Heart left ventricle (tissue), 16 donors: Measurements from ENCODE around the gene WAC. TPM values are rescaled to one million over a fixed set of nuclear protein-coding genes. Genes with fewer than 3 reads are reported as not detected.
A peak's percentile ranks its signal among the peaks of the same experiment; 100 is the strongest.
"Not testable (repeated sequence)": the region's sequence is repeated elsewhere in the genome, so short reads cannot be mapped to it uniquely, and the experiment has no call there.

Experiments used
- ATAC-seq, 4 donors: fragments of 200-7000 bp; cut with Tn5 transposase; one replicate each; pipeline ENCODE4 v1.9.1; 2020 to 2022; ENCODE audit warnings: moderate library complexity in 4 of 4, mild to moderate bottlenecking in 3 of 4, moderate number of reproducible peaks in 1 of 4
- DNase-seq, 5 donors: peaks; one replicate each; pipeline ENCODE4 v3.0.0-alpha.2; 2020
- H3K27ac ChIP-seq, 12 donors: fragments of 200-600 bp; sonication (generic) in 4 of 12; one replicate each; pipeline versions ENCODE4 v1.5.0 to v1.8.0; 2016 to 2022; ENCODE audit warnings: mild to moderate bottlenecking in 2 of 12
- H3K27me3 ChIP-seq, 9 donors: fragments of 200-600 bp; sonication (generic) in 2 of 9; one replicate each; pipeline versions ENCODE4 v1.5.1 to v1.8.0; 2016 to 2022; ENCODE audit warnings: mild to moderate bottlenecking in 3 of 9
- H3K36me3 ChIP-seq, 9 donors: fragments of 200-600 bp; sonication (generic) in 2 of 9; one replicate each; pipeline versions ENCODE4 v1.5.0 to v1.8.0; 2018 to 2022; ENCODE audit warnings: mild to moderate bottlenecking in 2 of 9
- H3K4me1 ChIP-seq, 12 donors: fragments of 200-600 bp; sonication (generic) in 4 of 12; one replicate each; pipeline versions ENCODE4 v1.5.0 to v1.8.0; 2016 to 2022; ENCODE audit warnings: mild to moderate bottlenecking in 3 of 12
- H3K4me3 ChIP-seq, 12 donors: fragments of 200-600 bp; sonication (generic) in 4 of 12; one replicate each; pipeline versions ENCODE4 v1.5.0 to v1.8.0; 2017 to 2022; ENCODE audit warnings: mild to moderate bottlenecking in 9 of 12, moderate library complexity in 4 of 12
- H3K9me3 ChIP-seq, 12 donors: fragments of 200-600 bp; sonication (generic) in 4 of 12; one replicate each; pipeline versions ENCODE4 v1.5.0 to v1.8.0; 2016 to 2022; ENCODE audit warnings: mild to moderate bottlenecking in 1 of 12
- POLR2A ChIP-seq, 2 donors: fragments of 450-650 bp; IDR thresholded peaks; one replicate each; pipeline ENCODE4 v1.6.1; 2017; ENCODE audit warnings: antibody characterized with exemption in 2 of 2, mild to moderate bottlenecking in 2 of 2, moderate library complexity in 2 of 2
- WGBS, 4 donors: extraction: QIAGEN DNeasy Blood & Tissue Kit in 2 of 4; methylation state at CpG; one replicate each; pipeline versions ENCODE4 v1.1.5 to v1.1.7; 2013 to 2018; 5-methylcytosine and 5-hydroxymethylcytosine counted together
- intact Hi-C, 10 donors: fragments of 100-400 bp; cut with DNase I; formaldehyde crosslinking; loops; one replicate each; pipeline versions ENCODE4 v1.11.1 to v1.14.2; 2022
- polyA plus RNA-seq, 2 donors: library from polyadenylated mRNA; stranded (reverse); fragments of 200-250 nt; gene quantifications; one replicate each; pipeline ENCODE4 v1.2.3, GENCODE V29; 2013
- total RNA-seq, 9 donors: library from RNA; depleted of rRNA in 2 of 9; stranded (reverse); fragments of >200 nt in 2 of 9; fragmentation: NEBNext Ultra II Directional in 3 of 9; extraction: Animal tissue kit (Norgen Biotek cat#: 25700) in 3 of 9; gene quantifications; one replicate each; pipeline versions ENCODE4 v1.1.0 to v1.2.4, GENCODE V29; 2016 to 2023
- TF ChIP-seq, protein P1 (sequence below), 12 donors: fragments of 200-600 bp; sonication (generic) in 4 of 12; IDR thresholded peaks; one replicate each; pipeline versions ENCODE4 v1.5.0 to v1.8.0; 2018 to 2022; ENCODE audit warnings: antibody characterized with exemption in 12 of 12, mild to moderate bottlenecking in 5 of 12
- donor health status: ischemic (EF 13 %, LVEDD 7.1; RV severe dilation, severe dysfunction).
- donor health status: healthy with polysubstance abuse.
- donor health status: DM: no; HTN: yes; CAD: no.
- donor health status: DM: no; HTN: no; CAD: no.
- donor health status: ischemic (EF 25% LVEDD 6.9; RV normal size, moderate dysfunction).
- donor health status: ischemic (EF 25% LVEDD 5.7; RV mildly dilated, moderate dysfunction).
- donor health status: healthy.
- donor health status: DM: yes; HTN: yes; CAD: no.
- donor health status: ischemic (EF 35%, LVEDD 5.7; RV mildly dilated, moderate dysfunction).
- donor health status: nonischemic (EF 11% LVEDD 7.7; RV severe dilation, severe dysfunction).
- donor health status: DM: yes; HTN: yes; CAD: no.
- donor health status: PGD.
- donor health status: ischemic (EF 29% LVEDD 5.4; RV normal size, mild dysfunction).
- donor health status: nonischemic (EF 23%, LVEDD 6.1; RV moderate dilation, normal function).

Gene WAC
- total and polyA plus RNA-seq, 11 donors = 16.8 to 124 (median 103) TPM

DNA sequence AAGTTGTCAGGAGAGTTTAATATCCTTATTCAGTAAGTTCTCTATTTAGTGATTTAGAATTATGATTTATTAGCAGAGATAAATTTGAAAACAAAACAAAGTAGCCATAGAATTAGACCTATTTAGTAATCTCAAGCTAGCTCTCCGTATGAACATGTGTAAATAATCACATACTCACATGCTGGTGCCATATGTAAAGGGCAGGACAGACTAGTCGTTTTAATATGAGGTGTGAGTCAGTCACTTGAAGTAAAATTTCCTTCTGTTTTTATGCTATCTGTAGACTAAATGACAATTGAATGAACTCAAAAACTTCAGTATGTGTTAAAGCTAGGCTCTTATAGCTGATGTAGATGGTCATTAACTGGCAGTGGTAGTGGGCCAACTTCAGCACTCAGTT lies 67.1 kb downstream of the WAC start:
- no peak for TF ChIP-seq POLR2A (IDR thresholded peaks at IDR 0.05)
- TF ChIP-seq, protein P1, sequence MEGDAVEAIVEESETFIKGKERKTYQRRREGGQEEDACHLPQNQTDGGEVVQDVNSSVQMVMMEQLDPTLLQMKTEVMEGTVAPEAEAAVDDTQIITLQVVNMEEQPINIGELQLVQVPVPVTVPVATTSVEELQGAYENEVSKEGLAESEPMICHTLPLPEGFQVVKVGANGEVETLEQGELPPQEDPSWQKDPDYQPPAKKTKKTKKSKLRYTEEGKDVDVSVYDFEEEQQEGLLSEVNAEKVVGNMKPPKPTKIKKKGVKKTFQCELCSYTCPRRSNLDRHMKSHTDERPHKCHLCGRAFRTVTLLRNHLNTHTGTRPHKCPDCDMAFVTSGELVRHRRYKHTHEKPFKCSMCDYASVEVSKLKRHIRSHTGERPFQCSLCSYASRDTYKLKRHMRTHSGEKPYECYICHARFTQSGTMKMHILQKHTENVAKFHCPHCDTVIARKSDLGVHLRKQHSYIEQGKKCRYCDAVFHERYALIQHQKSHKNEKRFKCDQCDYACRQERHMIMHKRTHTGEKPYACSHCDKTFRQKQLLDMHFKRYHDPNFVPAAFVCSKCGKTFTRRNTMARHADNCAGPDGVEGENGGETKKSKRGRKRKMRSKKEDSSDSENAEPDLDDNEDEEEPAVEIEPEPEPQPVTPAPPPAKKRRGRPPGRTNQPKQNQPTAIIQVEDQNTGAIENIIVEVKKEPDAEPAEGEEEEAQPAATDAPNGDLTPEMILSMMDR (IDR thresholded peaks at IDR 0.05) = no peak
- Histone ChIP-seq H3K36me3 (peaks cover 0 to 44% (median 19%) of the 10 kb centered on the region in 9 donors), H3K4me3 (no peak overlapping the region), H3K4me1 (peaks cover 0 to 75% (median 29%) of the 10 kb centered on the region in 12 donors), H3K27me3 (no peaks in the 10 kb centered on the region), H3K27ac (no peak overlapping the region), H3K9me3 (no peaks in the 10 kb centered on the region)
- ATAC-seq (no peak), DNase-seq (no peak)
- intact Hi-C loops = no loop called here
- 77 to 87% (median 82%) methylated on average over 2 of the region's 2 CpGs for WGBS, 4 donors

- Histone ChIP-seq H3K27ac (no peak overlapping the region), H3K27me3 (no peaks in the 10 kb centered on the region), H3K4me3 (no peak overlapping the region), H3K4me1 (peaks cover 0 to 75% (median 28%) of the 10 kb centered on the region in 12 donors), H3K36me3 (peaks cover 0 to 34% (median 19%) of the 10 kb centered on the region in 9 donors), H3K9me3 (no peaks in the 10 kb centered on the region)
- no peak for ATAC-seq
- DNase-seq = no peak
- WGBS, 4 donors = 80 to 95% (median 83%) methylated on average over 4 of the region's 4 CpGs
- intact Hi-C loops = no loop called here
- TF ChIP-seq, protein P1 (IDR thresholded peaks at IDR 0.05) = no peak
- no peak for TF ChIP-seq POLR2A (IDR thresholded peaks at IDR 0.05)
These were observed 68.1 kb downstream of the WAC start for GRCh38 chr10:28601012-28601411.

DNA sequence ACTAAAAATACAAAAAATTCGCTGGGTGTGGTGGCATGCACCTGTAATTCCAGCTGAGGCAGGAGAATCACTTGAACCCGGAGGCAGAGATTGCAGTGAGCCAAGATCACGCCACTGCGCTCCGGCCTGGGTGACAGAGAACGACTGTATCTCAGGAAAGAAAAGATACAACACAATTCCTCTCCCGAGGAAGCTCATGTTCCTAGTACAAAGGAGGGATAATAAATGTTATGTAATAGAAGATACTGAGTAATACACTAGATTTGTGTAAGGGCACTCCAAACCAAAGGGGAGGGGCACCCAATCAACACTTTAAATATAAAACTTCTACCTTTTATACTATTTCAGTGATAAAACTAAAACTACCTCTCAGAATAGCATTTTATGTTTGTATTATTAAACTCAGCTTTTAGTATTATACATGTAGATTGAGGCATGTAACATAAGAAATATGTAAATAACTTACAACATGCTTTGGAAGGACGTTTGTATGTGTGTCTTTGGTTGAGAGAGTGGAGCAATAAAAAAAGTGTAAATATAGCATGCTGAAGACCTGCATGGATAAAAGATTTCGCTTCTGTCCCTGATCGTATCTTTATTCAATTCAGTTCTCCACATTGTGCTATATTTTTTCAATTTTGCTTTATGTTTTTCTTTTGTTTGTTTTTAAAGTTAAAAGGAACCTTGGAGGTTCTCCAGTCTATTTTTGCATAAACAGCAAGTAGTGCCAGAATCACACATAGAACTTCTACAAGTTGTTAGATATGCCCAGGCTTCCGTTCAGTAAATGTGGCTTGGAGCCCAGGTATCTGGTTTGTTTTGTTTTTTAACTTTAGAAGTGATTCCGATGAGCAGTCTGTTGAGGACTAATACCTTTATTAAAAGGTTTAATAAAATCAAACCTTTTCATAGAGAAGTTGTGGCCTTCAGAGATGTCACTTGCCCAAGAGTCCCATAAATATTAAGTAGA lies 71.9 kb downstream of the WAC start:
- ATAC-seq (peak in 2 of 4 donors; percentile 28 to 64), DNase-seq (no peak)
- TF ChIP-seq, protein P1 (IDR thresholded peaks at IDR 0.05) = no peak
- TF ChIP-seq POLR2A (IDR thresholded peaks at IDR 0.05) = no peak
- peaks cover 0 to 39% (median 25%) of the 10 kb centered on the region in 9 donors for H3K36me3 ChIP-seq
- no peaks in the 10 kb centered on the region for H3K9me3 ChIP-seq
- H3K27ac ChIP-seq = peak overlapping the region in 3 of 12 donors; percentile 11 to 62 (median 31)
- no peaks in the 10 kb centered on the region for H3K27me3 ChIP-seq
- WGBS, 4 donors = 43 to 50% (median 47%) methylated on average over 12 of the region's 12 CpGs
- no peak overlapping the region for H3K4me3 ChIP-seq
- intact Hi-C loops = no loop called here
- H3K4me1 ChIP-seq = peaks cover 0 to 63% (median 26%) of the 10 kb centered on the region in 12 donors

DNA sequence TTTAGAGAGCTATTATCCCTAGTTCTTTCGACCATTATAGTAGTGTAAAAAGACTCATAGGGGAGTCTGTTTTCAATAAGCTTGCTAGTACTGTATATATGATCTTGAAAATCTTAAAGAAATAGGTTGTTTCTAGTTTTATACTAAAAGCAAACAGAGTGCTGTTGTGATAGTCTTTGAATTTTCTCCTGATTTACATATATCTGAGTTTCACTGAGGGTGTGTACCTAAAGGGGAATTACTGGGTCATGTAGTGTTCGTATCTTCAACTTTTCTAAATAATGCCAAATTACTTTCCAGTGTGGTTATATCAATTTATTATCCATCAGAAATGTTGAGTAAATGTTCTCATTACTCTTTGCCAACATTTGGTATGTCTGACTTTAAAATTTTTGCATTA lies 73.7 kb downstream of the WAC start:
- H3K36me3 ChIP-seq = peaks cover 0 to 56% (median 42%) of the 10 kb centered on the region in 9 donors
- no peak for DNase-seq
- peaks cover 0 to 53% (median 24%) of the 10 kb centered on the region in 12 donors for H3K4me1 ChIP-seq
- no peaks in the 10 kb centered on the region for H3K9me3 ChIP-seq
- intact Hi-C loops = no loop called here
- H3K27me3 ChIP-seq = no peaks in the 10 kb centered on the region
- no peak overlapping the region for H3K27ac ChIP-seq
- TF ChIP-seq, protein P1 (IDR thresholded peaks at IDR 0.05) = no peak
- no peak for TF ChIP-seq POLR2A (IDR thresholded peaks at IDR 0.05)
- no peak overlapping the region for H3K4me3 ChIP-seq
- no peak for ATAC-seq
- WGBS, 4 donors = 83 to 94% (median 88%) methylated on average over 2 of the region's 2 CpGs

- H3K27ac ChIP-seq, H3K4me3 ChIP-seq, H3K9me3 ChIP-seq, DNase-seq, intact Hi-C loops, ATAC-seq, H3K27me3 ChIP-seq: not testable (repeated sequence)
- Histone ChIP-seq H3K36me3 (peaks cover 0 to 80% (median 70%) of the 10 kb centered on the region in 9 donors), H3K4me1 (peaks cover 0 to 31% (median 14%) of the 10 kb centered on the region in 12 donors)
- 63 to 84% (median 72%) methylated on average over 3 of the region's 3 CpGs for WGBS, 4 donors
These were observed 76.7 kb downstream of the WAC start for GRCh38 chr10:28609636-28610035.
